NB4 (cell line): Measurements from ENCODE around the gene PEMT.

Experiments
- DNase-seq: peaks from one replicate; pipeline ENCODE4 v3.0.0; 2010; ENCODE audit warnings: low read depth
- H3K4me3 ChIP-seq: one replicate; pipeline ENCODE4 v1.5.1; 2011; ENCODE audit warnings: mild to moderate bottlenecking, low read depth, low read length, moderate library complexity
- CTCF ChIP-seq: IDR thresholded peaks from one replicate; pipeline ENCODE4 v1.5.1; 2012; ENCODE audit warnings: low read depth, low read length
- MYC ChIP-seq: IDR thresholded peaks from 2 replicates; pipeline ENCODE4 v1.6.1; 2011; ENCODE audit warnings: low read depth, low read length
- POLR2A ChIP-seq: IDR thresholded peaks from 2 replicates; pipeline ENCODE4 v1.6.1; 2011; ENCODE audit warnings: mild to moderate bottlenecking; ENCODE audit not compliant: insufficient read length; ENCODE audit errors: extremely low read depth
- TF ChIP-seq, protein P1 (sequence below): IDR thresholded peaks from 2 replicates; pipeline ENCODE4 v1.6.1; 2011; ENCODE audit warnings: low read depth, low read length

The PEMT gene

GRCh38 chr17:17555906-17556305 is 35.6 kb downstream of the PEMT start:
- TF ChIP-seq CTCF: no peak
- TF ChIP-seq POLR2A: no peak
- TF ChIP-seq, protein P1, sequence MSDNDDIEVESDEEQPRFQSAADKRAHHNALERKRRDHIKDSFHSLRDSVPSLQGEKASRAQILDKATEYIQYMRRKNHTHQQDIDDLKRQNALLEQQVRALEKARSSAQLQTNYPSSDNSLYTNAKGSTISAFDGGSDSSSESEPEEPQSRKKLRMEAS: no peak
- TF ChIP-seq MYC: no peak
- no peak for DNase-seq
- no peak overlapping the region for H3K4me3 ChIP-seq

DNA sequence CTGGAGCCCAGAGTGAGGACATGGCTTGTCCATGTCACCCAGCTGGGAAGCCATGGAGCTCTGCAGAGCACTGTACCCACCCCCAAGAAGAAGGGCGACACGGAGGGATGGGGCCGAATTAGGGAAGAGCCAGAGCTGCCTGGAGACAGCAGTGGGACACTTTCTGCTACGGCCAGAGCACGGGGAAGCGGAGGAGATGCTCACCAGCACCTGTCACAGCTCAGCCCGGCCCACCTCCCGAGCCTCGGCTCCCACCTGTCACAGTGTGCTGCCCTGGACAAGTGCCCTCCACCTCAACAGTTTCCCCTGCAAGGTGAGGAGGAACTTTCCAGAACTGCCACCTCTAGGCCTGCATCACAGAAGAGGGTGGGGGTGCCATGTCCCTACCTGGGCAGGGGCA is 36.4 kb downstream of the PEMT start:
- TF ChIP-seq CTCF (no peak), POLR2A (no peak), MYC (no peak)
- TF ChIP-seq, protein P1: no peak
- no peak overlapping the region for H3K4me3 ChIP-seq
- DNase-seq: no peak

DNA sequence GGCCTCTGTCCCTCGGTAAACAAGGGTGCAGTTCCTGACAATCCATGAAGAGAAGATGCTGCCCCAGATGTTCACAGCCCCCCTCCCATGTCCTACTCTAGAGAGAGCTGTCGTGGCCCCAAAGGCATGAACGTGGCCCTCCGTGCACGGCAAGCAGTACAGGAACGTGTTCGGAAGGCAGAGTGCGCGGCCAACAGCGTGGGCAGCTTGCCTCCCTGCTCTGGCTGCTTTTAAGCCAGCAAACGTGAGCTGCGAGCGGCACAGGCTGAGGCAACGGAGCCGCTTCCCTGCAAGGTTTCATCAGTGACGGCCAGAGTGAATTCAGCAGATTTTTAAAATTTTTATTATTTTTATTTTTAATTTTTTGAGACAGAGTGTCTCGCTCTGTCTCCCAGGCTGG is 37.2 kb downstream of the PEMT start:
- TF ChIP-seq MYC: no peak
- no peak for TF ChIP-seq POLR2A
- TF ChIP-seq CTCF: no peak
- TF ChIP-seq, protein P1: no peak
- no peak overlapping the region for H3K4me3 ChIP-seq
- no peak for DNase-seq

GRCh38 chr17:17553217-17554195 is 38.0 kb downstream of the PEMT start:
- no peak for DNase-seq
- no peak for TF ChIP-seq CTCF
- no peak for TF ChIP-seq MYC
- TF ChIP-seq, protein P1: no peak
- H3K4me3 ChIP-seq: no peak overlapping the region

- TF ChIP-seq, protein P1: no peak
- TF ChIP-seq POLR2A (no peak), CTCF (no peak), MYC (no peak)
- H3K4me3 ChIP-seq: no peak overlapping the region
- no peak for DNase-seq
Measured at GRCh38 chr17:17552351-17553216, 38.9 kb downstream of the PEMT start.
